Measurements from ENCODE around the gene PLTP. TPM values are rescaled to one million over a fixed set of nuclear protein-coding genes. Genes with fewer than 3 reads are reported as not detected.

Gene PLTP
- total and polyA plus RNA-seq, 2 of the 13 experiments (the other 11 are each of a cell fraction or from before 2014, with no cell fraction given) = 16.9 to 28.6 TPM

DNA sequence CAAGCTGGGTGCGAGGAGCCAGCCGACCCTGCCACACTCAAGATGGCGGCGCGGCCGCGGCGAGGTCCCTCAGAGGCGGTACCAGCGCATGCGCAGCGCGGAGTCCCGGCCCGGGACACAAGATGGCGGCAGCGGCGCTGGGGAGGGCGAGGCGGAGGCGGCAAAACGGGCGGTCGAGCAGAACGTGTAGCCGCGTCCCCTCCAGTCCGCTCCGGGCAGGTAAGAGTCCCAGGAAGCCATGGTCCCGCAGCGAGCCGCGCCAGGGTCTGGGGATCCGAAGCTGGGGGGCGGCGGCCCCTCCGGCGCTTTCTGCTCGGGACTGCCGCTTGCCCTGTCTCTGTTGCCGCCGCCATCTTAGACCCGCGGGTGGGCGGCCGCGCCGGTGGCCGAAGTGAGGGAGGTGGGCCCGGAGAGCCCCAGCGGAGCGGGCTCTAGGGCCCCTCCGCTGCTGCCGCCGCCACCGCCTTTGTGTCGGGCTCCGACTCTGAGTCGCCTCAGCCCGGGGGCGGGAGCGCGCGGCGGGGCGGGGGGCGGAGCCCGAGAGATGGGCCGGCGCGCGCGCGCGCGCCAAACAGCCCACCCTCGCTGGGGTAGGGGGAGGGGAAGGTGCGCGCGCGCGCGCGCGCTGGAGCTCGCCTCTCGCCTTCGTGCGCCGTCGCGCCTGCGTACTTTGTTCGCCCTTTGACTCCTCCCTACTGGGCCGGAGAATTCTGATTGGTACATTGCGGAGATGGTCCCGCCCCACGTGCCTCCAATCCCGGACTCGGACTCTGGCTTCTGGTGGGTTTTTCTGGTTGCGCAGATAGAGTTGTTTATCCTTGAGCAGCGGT, 22.8 kb upstream of the PLTP start, which contains the start of gene PCIF1 (continued):
- TF ChIP-seq ZNF451 (CRISPR knock-in tag; IDR thresholded peaks at IDR 0.05) (peak; percentile 96), ZNF253 (CRISPR knock-in tag; IDR thresholded peaks at IDR 0.05; ENCODE audit: borderline replicate concordance) (peak; percentile 62), ZNF720 (CRISPR knock-in tag; IDR thresholded peaks at IDR 0.05) (no peak), PHF20 (CRISPR knock-in tag; IDR thresholded peaks at IDR 0.05) (peak; percentile 51; the same call in 1 of the 2 replicates), ZKSCAN8 (CRISPR knock-in tag; IDR thresholded peaks at IDR 0.05; ENCODE audit: borderline replicate concordance) (peak; percentile 92), ZNF333 (CRISPR knock-in tag; IDR thresholded peaks at IDR 0.05; ENCODE audit: borderline replicate concordance) (peak; percentile 97), KLF11 (CRISPR knock-in tag; IDR thresholded peaks at IDR 0.05) (peak; percentile 92), ZNF776 (CRISPR knock-in tag; IDR thresholded peaks at IDR 0.05) (peak; percentile 99), ZNF784 (CRISPR knock-in tag; IDR thresholded peaks at IDR 0.05; ENCODE audit: borderline replicate concordance) (peak; percentile 94; the same call in 1 of the 2 replicates), CBX5 (CRISPR knock-in tag; IDR thresholded peaks at IDR 0.05; ENCODE audit: borderline replicate concordance) (peak; percentile 44; the same call in 1 of the 2 replicates), ZNF232 (CRISPR knock-in tag; IDR thresholded peaks at IDR 0.05; ENCODE audit: borderline replicate concordance) (peak; percentile 95; the same call in 1 of the 2 replicates), NFE2L1 (CRISPR knock-in tag; IDR thresholded peaks at IDR 0.05; ENCODE audit: borderline replicate concordance) (peak; percentile 92; the same call in 1 of the 2 replicates), HINFP (CRISPR knock-in tag; IDR thresholded peaks at IDR 0.05; ENCODE audit: low read depth) (no peak), CENPT (CRISPR knock-in tag; IDR thresholded peaks at IDR 0.05; ENCODE audit: low read depth) (peak; percentile 95), AGO2 (optimal IDR thresholded peaks at IDR 0.05; ENCODE audit: low read depth, low read length) (peak; percentile 100), KDM5B (CRISPR knock-in tag; IDR thresholded peaks at IDR 0.05; ENCODE audit: borderline replicate concordance) (peak; percentile 99), SMAD9 (CRISPR knock-in tag; IDR thresholded peaks at IDR 0.05) (no peak; the same call in 1 of the 2 replicates), ARNTL (CRISPR knock-in tag; IDR thresholded peaks at IDR 0.05) (peak; percentile 54), ZFP36L1 (CRISPR knock-in tag; IDR thresholded peaks at IDR 0.05) (peak; percentile 23; the same call in 1 of the 2 replicates), HOXA7 (CRISPR knock-in tag; IDR thresholded peaks at IDR 0.05) (no peak), PHB2 (IDR thresholded peaks at IDR 0.05; ENCODE audit: partially characterized antibody) (no peak), ZFP90 (CRISPR knock-in tag; IDR thresholded peaks at IDR 0.05; ENCODE audit: borderline replicate concordance) (peak; percentile 15; the same call in 1 of the 2 replicates), PRMT3 (CRISPR knock-in tag; IDR thresholded peaks at IDR 0.05; ENCODE audit: borderline replicate concordance, low read depth) (peak; percentile 24; the same call in 1 of the 2 replicates), TCF7L2 (IDR thresholded peaks at IDR 0.05; ENCODE audit: low read depth, low read length) (no peak)
- TF ChIP-seq, protein P1, sequence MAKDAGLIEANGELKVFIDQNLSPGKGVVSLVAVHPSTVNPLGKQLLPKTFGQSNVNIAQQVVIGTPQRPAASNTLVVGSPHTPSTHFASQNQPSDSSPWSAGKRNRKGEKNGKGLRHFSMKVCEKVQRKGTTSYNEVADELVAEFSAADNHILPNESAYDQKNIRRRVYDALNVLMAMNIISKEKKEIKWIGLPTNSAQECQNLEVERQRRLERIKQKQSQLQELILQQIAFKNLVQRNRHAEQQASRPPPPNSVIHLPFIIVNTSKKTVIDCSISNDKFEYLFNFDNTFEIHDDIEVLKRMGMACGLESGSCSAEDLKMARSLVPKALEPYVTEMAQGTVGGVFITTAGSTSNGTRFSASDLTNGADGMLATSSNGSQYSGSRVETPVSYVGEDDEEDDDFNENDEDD (CRISPR knock-in tag; IDR thresholded peaks at IDR 0.05; ENCODE audit: borderline replicate concordance) = peak; percentile 34; the same call in 1 of the 2 replicates

All from HepG2 (cell line).